GM21360 (cell line): ENCODE measurements around the gene TNFAIP8L1.

Experiments used
- ATAC-seq: cut with Tn5 transposase; IDR thresholded peaks from one replicate; pipeline ENCODE4 v1.9.1; 2021; ENCODE audit warnings: mild to moderate bottlenecking, moderate library complexity; ENCODE audit not compliant: unreplicated experiment

Gene TNFAIP8L1

DNA sequence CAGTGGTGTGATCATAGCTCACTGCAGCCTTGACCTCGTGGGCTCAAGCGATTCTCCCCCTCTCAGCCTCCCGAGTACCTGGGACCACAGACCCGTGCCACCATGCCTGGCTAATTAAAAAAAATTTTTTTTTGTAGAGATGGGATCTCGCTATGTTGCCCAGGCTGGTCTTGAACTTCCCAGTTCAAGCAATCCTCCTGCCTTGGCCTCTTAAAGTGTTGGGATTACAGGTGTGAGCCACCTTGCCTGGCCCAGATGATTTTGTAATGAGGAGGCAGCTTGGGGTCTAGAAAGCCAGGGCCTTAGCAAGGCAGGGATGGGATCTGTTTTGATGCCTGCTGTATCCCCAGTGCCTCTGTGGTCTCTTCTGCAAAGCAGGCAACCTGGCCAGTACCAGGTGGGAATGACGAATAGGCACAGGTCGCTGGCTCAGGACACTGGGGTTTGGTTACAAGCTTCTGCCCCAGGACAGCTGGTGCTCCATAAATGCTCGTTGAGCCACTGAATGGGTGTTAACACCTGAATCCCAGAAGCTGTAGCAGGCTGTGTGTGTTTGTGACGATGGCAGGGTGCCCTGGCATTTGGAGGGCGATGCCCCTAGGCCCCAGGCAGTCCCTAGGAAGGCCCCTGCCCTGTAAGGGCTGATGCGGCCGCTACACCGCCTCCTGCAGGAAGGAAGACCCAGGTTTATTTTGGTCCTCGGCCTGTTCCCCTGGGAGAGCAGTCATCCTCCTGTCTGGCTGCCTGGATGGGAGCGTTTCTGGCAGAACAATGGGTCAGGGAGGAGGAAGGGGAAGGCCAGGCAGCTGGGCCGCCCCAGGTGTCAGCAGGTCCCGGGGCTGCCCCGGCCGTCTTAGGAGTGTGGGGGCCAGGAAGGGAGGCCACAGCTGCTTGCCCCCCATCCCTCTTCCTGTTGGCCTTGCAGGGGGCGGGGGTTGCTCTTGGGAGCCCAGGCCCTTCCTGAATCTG is 8.6 kb downstream of the TNFAIP8L1 start:
- ATAC-seq: no peak

DNA sequence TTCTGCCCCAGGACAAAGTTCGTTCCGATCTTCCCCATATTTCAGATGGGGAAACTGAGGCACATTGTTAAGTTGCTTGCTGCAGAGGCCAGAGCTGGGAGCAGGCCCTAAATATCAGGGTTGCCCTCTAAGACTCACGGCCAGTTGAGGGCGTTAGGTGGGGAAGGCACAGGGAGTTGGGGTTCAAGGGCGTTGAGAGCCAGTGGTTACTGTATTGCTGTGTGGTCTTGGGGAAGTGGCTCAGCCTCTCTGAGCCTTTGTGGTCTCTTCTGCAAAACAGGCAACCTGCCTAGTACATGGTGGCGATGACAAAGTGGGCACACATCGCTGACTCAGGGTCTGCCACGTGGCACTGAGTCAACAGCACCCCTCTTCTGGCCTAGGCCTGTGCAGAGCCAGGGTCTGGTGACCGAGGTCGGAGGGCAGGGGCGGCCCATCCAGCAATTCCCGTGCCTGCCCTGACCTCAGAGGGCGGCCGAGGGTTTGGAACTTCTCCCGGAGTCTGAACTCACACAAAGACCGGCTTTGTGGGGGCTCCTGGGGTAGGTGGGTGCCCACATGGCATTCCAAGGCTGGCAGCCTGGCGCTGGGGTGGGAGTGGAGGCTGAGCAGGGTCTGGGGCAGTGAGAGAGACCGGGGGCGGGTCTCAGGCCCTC is 10.2 kb downstream of the TNFAIP8L1 start:
- no peak for ATAC-seq

DNA sequence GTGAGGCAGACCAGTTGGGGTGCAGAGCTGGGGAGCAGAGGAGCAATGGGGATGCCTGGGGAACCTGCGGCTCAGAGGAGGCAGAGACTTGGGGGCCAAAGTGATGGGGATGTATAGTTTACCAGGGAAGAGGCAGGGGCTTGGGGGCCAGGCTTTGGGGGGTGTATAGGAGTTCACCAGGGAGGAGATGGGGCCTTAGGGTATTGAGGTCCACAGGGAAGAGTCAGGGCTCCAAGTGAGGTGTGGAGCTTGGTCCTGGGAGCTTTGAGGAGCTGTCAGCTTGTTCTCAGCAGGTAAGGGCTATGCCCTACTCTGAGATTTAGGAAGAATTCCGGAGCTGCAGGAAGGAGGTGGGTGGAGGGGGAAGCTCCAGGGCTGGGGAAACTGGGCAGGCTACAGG is 10.8 kb downstream of the TNFAIP8L1 start:
- no peak for ATAC-seq

DNA sequence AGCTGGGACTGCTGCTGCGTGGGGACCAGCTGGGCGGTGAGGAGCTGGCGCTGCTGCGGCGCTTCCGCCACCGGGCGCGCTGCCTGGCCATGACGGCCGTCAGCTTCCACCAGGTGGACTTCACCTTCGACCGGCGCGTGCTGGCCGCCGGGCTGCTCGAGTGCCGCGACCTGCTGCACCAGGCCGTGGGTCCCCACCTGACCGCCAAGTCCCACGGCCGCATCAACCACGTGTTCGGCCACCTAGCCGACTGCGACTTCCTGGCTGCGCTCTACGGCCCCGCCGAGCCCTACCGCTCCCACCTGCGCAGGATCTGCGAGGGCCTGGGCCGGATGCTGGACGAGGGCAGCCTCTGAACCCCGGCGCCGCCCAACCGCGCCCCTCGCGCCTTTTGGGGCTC is 12.8 kb downstream of the TNFAIP8L1 start:
- ATAC-seq: no peak

DNA sequence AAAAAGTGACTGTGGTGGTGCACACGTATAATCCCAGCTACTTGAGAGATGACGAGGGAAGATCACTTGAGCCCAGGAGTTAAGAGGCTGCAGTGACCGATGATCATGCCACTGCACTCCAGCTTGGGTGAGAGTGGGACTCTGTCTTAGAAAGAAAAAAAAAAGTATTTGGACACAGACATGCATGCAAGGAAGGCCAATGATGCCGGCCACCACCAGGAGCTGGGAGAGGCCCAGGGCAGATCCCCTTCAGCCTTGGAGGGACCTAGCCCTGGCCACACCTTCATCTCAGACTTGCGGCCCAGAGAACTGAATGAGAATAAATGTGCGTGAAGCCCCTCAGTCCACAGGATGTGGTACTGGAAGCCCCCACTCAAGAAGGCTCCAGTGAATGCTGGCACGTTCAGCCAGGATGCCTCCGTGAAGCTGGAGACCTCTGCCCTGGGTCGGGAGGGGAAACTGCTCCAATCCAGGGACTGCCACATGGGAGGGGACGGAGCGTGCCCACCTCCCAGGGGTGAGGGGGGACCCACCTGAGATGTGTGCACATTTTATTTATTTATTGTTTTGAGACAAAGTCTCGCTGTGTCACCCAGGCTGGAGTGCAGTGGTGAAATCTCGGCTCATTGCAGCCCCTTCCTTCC is 14.6 kb downstream of the TNFAIP8L1 start:
- no peak for ATAC-seq

DNA sequence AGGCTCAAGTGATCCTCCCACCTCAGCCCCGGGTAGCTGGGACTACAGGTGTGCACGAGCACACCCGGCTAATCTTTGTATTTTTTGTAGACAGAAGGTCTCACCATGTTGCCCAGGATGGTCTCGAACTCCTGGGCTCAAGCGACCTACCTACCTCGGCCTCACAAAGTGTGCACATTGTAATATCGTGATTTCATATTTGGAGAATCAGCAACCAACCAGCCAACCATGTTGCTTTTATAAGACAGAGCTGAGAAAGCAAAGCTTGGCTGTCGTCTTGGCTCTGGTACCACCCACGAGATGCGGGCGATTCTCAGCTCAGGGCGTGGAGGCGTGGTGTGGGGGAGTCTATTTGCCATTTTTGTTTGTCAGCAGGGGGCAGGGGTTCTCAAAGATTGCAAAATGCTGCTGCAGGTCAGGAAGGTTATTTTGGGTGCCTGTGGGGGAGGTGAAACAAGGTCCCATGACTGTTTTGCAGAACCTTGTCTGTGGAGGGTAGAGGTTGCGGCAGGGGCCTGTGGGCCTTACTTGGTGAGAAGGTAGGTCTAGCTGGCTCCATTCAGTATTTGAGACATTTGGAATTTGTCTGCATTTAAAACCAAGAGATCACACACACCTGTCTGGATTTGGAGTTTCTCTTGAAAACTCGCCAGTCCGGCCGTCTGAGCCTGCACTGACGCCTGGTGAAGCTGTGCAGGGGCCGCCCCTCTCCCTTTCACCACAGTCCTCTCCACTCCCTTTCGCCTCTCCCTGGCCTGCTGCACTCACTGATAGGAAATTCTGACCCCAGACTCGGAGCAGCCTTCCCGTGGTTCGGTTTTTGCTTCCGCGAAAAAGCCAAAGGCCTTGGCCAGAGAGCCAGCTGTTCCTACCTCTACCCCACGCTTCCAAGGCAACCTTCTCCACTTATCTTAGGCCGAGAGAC is 15.4 kb downstream of the TNFAIP8L1 start:
- ATAC-seq: no peak

DNA sequence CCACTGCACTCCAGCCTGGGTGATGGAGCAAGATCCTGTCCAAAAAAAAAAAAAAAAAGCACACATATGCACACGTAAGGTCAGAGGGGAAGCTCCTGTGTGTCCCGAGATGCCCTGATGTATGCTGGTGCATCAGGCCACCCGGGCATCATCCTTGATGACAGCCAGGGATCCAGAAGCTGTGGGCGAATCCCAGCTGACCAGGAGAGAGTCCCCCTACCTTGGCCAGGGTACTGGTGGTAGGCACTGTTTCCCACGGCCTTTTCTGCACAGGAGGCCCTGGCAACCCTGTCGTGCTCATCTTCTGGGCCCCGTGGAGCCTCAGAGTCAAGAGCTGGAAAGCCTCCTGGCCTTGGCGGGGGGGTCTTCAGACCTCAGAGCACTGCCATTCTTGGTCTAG is 16.8 kb downstream of the TNFAIP8L1 start:
- no peak for ATAC-seq

DNA sequence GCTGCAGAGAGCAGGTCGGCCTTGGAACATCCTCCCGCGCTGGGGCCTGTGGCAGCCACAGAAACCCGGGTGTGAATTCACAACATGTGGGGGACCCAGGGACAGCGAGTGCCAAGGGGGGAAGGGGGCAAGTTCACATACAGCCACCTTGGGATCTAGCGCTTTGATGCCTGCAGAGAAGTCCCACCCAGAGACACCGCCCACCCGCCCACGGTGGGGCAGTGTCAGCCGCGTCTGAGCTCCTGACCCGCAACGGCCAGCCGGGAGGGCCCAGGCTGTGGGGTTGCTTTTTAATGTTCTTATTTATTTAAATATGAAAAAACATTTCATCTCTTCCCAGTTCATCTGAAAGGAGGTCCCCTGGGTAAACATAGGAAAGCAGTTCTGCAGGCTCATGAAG is 17.9 kb downstream of the TNFAIP8L1 start:
- ATAC-seq: no peak

DNA sequence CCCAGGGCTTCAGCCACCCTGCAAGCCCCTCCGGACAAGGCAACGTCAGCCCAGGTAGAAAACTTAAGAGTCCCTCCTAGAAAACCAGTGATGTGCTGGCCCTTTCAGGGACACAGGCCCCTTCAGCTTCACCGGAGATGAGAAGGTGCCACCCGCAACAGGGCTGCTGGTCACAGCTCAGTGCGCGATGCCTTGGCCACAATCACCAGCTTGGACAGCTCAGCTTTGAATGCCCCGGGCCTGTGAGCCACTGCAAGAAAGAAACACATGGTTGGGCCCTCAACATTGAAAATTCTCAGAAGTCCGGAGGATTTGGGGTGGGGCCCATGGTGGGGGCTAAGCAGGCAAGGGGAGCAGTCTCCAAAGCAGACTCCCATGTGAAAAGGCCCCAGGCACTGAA is 18.5 kb downstream of the TNFAIP8L1 start:
- no peak for ATAC-seq

DNA sequence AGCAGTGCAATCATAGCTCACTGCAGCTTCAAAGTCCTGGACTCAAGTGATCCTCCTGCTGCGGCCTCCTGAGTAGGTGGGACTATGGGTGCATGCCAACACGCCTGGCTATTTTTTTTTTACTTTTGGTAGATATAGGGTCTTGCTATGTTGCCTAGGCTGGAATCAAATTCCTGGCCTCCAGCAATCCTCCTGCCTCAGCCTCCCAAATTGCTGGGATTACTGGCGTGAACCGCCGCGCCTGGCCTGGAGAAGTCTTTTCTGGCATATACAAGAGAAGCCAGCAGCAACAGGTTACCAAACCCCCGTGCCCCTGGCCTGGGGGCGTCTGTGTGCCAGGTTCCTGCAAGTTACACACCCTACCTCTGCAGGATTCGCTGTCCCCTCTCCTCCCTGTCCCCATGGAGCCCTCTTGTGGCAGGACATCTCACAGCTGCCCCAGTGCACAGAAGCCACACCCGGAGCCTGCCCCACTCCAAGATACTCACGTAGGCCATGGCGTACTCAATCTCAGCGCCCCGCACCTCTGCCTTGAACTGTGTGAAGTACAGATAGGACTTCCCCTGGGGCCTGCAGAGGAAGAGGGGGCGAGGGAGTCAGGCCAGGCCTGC is 21.0 kb downstream of the TNFAIP8L1 start:
- no peak for ATAC-seq

DNA sequence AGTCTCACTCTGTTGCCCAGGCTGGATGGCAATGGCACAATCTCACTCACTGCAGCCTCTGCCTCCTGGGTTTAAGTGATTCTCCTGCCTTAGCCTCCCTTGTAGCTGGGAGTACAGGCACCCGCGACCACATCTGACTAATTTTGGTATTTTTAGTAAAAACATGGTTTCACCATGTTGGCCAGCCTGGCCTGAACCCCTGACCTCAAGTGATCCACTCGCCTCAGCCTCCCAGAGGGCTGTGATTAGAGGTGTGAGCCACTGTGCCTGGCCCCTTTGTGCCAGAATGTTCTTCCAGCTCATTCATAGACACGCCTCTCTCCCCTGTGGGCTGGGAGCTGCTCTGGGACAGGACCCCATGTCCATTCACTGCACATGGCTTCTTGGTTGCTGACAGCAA is 21.7 kb downstream of the TNFAIP8L1 start:
- no peak for ATAC-seq

DNA sequence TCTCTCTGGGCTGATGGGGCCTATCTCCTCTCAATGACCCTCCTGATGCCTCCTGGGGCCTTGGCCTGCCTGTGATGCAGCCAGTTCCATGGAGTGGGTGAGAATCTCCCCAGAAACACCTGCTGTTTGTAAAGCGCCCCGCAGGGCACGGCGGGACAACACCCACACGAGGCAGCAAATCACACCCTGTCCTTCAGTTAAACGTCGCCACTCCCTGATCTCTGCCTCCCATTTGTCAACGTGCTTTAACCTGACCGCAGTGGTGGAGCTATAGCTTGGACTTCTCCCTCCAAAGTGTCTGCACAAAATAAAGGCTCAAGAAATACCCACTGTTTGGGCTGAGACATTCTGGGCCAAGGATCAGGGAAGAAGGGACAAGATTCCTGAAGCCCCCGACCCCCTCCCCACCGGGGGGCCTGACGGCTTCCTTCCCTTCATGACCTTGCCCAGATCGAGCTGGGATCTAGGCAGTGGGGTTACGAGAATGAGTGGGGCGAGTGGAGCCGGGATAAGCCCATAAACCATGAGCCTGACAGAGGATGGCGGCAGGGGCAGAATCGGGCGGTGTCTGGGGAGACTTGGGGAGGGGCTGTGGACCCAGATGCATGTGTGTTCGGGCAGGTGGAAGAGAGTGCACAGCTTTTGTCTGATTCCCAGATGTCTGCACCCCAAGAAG is 22.8 kb downstream of the TNFAIP8L1 start:
- ATAC-seq: no peak

DNA sequence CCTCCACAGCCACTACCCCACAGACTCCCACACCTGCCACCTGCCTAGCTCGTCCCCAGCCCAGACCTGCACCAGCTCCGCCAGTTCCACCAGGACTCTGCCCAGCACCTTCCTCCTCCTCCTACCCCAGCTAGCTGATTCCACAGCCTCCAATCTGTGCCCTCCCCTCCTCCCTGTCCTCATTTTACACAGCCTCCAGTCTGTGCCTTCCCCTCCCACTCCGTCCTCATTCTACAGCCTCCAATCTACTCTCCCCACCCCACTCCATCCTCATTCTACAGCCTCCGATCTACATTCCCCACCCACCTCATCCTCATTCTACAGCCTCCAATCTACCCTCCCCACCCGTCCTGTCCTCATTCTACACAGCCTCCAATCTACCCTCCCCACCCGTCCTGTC is 23.5 kb downstream of the TNFAIP8L1 start:
- ATAC-seq: no peak

DNA sequence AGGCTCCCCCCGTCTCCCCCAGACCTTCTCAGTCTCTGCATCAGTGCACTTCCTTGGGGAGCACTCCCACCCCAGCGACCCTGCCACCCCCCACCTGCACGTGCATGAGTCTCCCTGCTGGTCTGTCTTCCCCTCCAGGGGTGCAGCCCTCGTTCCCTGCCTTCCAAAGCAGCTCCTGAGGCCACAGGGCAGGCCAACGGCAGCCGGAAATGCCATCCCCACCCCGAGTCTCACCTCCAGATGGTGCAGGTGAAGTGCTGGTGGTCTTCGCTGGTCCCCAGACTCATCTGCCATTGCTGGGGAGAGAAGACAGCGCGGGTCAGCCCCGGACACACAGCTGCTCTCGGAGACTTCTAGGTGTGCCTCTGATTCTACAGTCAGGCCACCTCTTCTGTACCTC is 25.3 kb downstream of the TNFAIP8L1 start:
- no peak for ATAC-seq

DNA sequence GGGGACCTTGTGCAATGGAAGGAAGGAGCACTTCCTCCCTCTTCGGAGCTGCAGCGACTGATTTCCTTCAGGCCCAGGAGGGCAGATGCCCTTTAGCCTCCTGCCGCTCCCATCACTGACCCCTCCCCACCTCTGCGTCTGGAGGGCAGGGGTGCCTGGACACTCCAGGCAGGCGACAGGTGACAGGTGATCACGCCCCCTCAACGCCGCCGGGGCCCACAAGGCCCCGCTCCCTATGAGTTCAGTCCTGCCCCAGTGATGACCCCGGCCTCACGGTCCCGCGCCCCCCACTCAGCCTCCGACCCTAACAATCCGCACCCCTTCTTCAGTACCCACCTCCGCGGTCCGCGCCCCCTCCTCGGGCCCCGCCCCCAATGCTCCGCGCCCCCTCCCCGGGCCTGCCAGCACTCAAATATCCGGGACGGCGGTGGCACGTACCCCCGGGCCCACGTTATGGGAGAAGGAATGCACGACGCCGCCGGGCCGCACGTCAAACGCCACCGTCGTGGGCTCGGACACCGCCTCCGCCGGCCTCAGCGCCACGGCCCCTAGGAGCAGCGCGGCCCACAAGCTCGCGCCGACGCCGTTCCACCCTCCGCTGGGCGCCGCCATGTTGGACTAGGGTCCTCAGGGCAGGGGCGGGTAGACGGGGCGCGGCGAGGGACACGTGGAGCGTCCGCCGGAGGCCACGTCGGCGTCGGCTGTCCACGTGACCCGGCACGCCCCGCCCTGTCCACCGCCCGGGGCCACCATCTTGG is 30.6 kb downstream of the TNFAIP8L1 start, which contains the start of gene MYDGF:
TSS of gene MYDGF (minus strand) at position 620 of the 758 bp plus-strand sequence. CDS start at position 612, 8 bp downstream.
- ATAC-seq: peak; percentile 89

DNA sequence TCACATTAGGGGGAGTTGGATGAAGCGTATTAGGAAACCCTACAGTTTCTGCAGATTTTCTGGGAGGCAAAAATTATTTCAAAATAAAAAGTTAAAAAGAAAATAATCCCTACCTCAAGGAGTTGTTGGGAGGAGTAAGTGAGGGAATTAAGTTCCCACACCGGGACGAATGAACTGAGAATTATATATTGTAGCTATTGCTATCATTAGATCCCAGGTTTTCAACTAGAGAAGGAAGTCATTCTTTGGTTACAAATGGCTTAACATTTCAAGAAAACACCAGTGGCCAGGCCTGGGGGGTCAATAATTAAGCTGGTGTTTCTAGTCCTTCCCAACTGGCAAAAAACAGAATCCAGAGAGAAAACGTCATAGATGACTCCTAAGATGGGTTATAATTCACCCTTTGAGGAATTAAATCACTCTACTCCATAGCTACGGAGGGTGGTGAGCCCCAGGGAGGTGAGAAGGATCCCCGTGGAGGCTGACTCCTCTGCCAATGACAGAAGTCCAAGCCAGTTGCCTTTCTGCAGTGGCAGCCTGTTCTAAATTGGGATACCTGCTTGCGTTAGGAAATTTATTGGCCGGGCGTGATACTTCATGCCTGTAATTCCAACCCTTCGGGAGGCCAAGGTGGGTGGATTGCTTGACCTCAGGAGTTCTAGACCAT is 32.0 kb downstream of the TNFAIP8L1 start:
- ATAC-seq: no peak

DNA sequence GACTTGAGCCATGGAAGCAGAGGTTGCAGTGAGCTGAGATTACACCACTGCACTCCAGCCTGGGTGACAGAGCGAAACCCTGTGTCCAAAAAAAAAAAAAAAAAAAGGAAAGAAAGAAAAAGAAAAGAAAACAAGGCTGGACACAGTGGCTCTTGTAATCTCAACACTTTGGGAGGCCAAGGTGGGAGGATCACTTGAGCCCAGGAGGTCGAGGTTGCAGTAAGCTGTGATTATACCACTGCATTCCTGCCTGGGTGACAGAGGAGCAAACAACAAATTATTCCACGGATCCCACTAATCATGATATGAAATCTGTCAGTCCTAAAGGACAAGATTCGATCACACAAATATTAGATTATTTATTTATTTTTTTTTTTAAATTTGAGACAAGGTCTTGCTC is 33.9 kb downstream of the TNFAIP8L1 start:
- ATAC-seq: no peak

DNA sequence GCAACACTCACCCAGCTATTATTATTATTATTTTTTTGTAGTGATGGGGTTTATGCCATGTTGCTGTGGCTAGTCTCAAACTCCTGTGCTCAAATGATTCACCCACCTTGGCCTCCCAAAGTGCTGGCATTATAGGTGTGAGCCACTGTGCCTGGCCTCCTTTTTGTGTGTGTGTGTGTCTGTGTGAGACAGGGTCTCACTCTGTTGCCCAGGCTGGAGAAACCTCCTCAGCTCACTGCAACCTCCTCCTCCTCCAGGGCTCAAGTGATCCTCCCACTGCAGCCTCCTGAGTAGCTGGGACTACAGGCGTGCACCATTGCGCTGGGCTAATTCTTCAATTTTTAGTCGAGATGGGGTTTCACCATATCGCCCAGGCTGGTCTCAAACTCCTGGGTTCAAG is 34.4 kb downstream of the TNFAIP8L1 start:
- ATAC-seq: no peak
